ENCODE results near the gene NGB. TPM values are rescaled to one million over a fixed set of nuclear protein-coding genes. Genes with fewer than 3 reads are reported as not detected.

NGB gene
- total and polyA plus RNA-seq, 2 of the 8 experiments (the other 6 are each of a cell fraction or from before 2014, with no cell fraction given), result 0.30 to 0.60 TPM

GRCh38 chr14:77257700-77258099 lies 13.3 kb downstream of the NGB start:
- H4K20me1 ChIP-seq (replicated peaks in 1 of 2; ENCODE audit: control insufficient read depth in 1 of 2, insufficient read depth in 2 of 2, low read length in 2 of 2), result no peaks in the 10 kb centered on the region
- H3K23ac ChIP-seq (ENCODE audit: insufficient read length), result no peak overlapping the region
- no peak for FAIRE-seq
- H3K36me3 ChIP-seq (ENCODE audit: control insufficient read depth in 2 of 4, insufficient read depth in 4 of 4, low read length in 3 of 4), result no peaks in the 10 kb centered on the region
- H2BK120ac ChIP-seq (replicated peaks; ENCODE audit: low read depth, low read length), result no peak overlapping the region
- no peak overlapping the region for H3K9ac ChIP-seq (replicated peaks in 1 of 4; ENCODE audit: extremely low read depth in 1 of 4, low read depth in 3 of 4, low read length in 3 of 4)
- TF ChIP-seq ATF2 (IDR thresholded peaks at IDR 0.05; ENCODE audit: low read length), result no peak
- no peak for TF ChIP-seq EP300 (IDR thresholded peaks at IDR 0.05; ENCODE audit: borderline replicate concordance in 1 of 2, low read depth in 2 of 2, low read length in 2 of 2)
- no peak for TF ChIP-seq POU5F1 (IDR thresholded peaks at IDR 0.05; ENCODE audit: low read depth, low read length)
- no peak for TF ChIP-seq CHD2 (IDR thresholded peaks at IDR 0.05; ENCODE audit: low read length)
- no peak for TF ChIP-seq SIX5 (IDR thresholded peaks at IDR 0.05; ENCODE audit: low read depth, low read length)
- no peak for TF ChIP-seq CEBPB (IDR thresholded peaks at IDR 0.05; ENCODE audit: low read depth, low read length)
- TF ChIP-seq TEAD4 (IDR thresholded peaks at IDR 0.05; ENCODE audit: low read depth, low read length), result no peak
- TF ChIP-seq CTCF (IDR thresholded peaks at IDR 0.05; ENCODE audit: control extremely low read depth in 1 of 3, insufficient read depth in 1 of 3, low read depth in 1 of 3, low read length in 3 of 3), result no peak
- TF ChIP-seq MAX (IDR thresholded peaks at IDR 0.05), result no peak
- H3K9me3 ChIP-seq (ENCODE audit: insufficient read depth in 2 of 2, low read depth in 1 of 2, low read length in 1 of 2), result no peaks in the 10 kb centered on the region
- H2BK15ac ChIP-seq (ENCODE audit: low read length), result no peak overlapping the region
- H4K8ac ChIP-seq (ENCODE audit: extremely low read depth, insufficient read depth, low read length), result no peak overlapping the region
- H3K56ac ChIP-seq (replicated peaks; ENCODE audit: insufficient read length, low read depth, low read length), result no peak overlapping the region
- POLR2A ChIA-PET (ENCODE audit: partially characterized antibody), result interaction anchor here (0.7 kb wide), 1 partner anchor 10 kb away, joined by 3 read pairs; no protein-coding TSS in a partner anchor
- no peak overlapping the region for H3K4ac ChIP-seq (replicated peaks; ENCODE audit: insufficient read length, low read depth, low read length)
- H3K79me2 ChIP-seq (ENCODE audit: control insufficient read depth in 1 of 2, insufficient read depth in 2 of 2, low read length in 2 of 2), result no peaks in the 10 kb centered on the region
- no peak for DNase-seq (ENCODE audit: low read depth in 1 of 2, low spot score in 2 of 2)
- no peak overlapping the region for H3K14ac ChIP-seq (ENCODE audit: insufficient read length)
- CTCF ChIA-PET (ENCODE audit: partially characterized antibody), result interaction anchor here (0.6 to 1.3 kb wide), 4 partner anchors 12 to 57 kb away, joined by 3 to 5 read pairs (median 4); no protein-coding TSS in a partner anchor
- no peak overlapping the region for H3K18ac ChIP-seq (ENCODE audit: extremely low read depth, low read length)
- no peaks in the 10 kb centered on the region for H3K23me2 ChIP-seq (ENCODE audit: low read depth, low read length)
- no peak overlapping the region for H3K4me3 ChIP-seq (ENCODE audit: extremely low read depth in 1 of 4, insufficient read depth in 2 of 4, low read depth in 3 of 4, low read length in 4 of 4)
- no peak overlapping the region for H2AK5ac ChIP-seq (ENCODE audit: low read depth, low read length)
- no peak overlapping the region for H2BK20ac ChIP-seq (ENCODE audit: low read length)
- 92% methylated on average over 10 of the region's 10 CpGs; no CpG with 5 or more reads in 1 of the 2 experiments for WGBS, 2 experiments (ENCODE audit: extremely low coverage in 1 of 2, insufficient coverage in 1 of 2, insufficient read length in 1 of 2, insufficient replicate concordance in 2 of 2, low coverage in 1 of 2, low lambda C conversion rate in 2 of 2, missing lambda C conversion rate in 1 of 2)
- H2BK5ac ChIP-seq (ENCODE audit: low read depth, low read length), result no peak overlapping the region
- no peaks in the 10 kb centered on the region for H3K79me1 ChIP-seq (ENCODE audit: low read depth, low read length)
- H2AFZ ChIP-seq (ENCODE audit: low read length), result no peak overlapping the region
- no peak overlapping the region for H4K5ac ChIP-seq (ENCODE audit: insufficient read length, low read depth, low read length)
- H3K4me1 ChIP-seq (replicated peaks in 1 of 4; ENCODE audit: control insufficient read depth in 3 of 4, insufficient read depth in 4 of 4, low read length in 3 of 4), result peaks cover 0 to 4% (median 0%) of the 10 kb centered on the region in 4 experiments; a peak in 1 of 7 replicates
- H2BK12ac ChIP-seq (ENCODE audit: low read depth, low read length), result no peak overlapping the region
- H3K27me3 ChIP-seq (replicated peaks in 1 of 4; ENCODE audit: control insufficient read depth in 3 of 4, extremely low read depth in 1 of 4, insufficient read depth in 3 of 4, low read length in 3 of 4), result no peaks in the 10 kb centered on the region
- no peak overlapping the region for H4K91ac ChIP-seq (replicated peaks; ENCODE audit: insufficient read length, low read length)
- H3K4me2 ChIP-seq (ENCODE audit: insufficient read depth in 1 of 2, low read depth in 2 of 2, low read length in 2 of 2), result no peak overlapping the region
- H3K27ac ChIP-seq (ENCODE audit: low read depth, low read length), result no peak overlapping the region

Data from H1 (cell line).